PC-9 (cell line): ENCODE data around the gene MTCL3.

Source experiments
- EZH2 ChIP-seq: fragments of 200-600 bp; sonication (generic); IDR thresholded peaks from 2 replicates; pipeline ENCODE4 v1.8.0; 2017; ENCODE audit warnings: antibody characterized with exemption, low read depth
- TF ChIP-seq, protein P1 (sequence below): fragments of 200-600 bp; sonication (generic); conservative IDR thresholded peaks from 2 replicates; pipeline ENCODE4 v1.6.1; 2017; ENCODE audit warnings: mixed run types, antibody characterized with exemption, mild to moderate bottlenecking, moderate library complexity

DNA sequence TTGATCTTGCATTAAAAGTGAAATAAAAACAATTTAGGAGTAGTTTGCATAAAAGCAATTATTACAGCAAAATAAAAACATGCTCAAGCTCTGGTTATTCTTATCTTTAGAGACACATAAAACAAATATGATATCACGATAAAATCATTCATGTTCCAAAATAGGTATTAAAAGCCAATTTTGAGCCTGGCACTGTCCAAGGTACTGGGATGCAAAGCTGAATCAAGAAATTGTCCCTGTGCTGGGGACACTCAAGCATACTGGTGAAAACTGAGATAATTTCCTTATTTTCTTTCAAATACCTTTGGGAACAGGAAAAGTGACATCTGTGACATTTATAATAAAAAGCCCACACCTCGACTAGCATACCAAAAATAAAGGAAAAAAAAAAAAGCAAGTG lies 931 bp upstream of the MTCL3 start:
- TF ChIP-seq, protein P1, sequence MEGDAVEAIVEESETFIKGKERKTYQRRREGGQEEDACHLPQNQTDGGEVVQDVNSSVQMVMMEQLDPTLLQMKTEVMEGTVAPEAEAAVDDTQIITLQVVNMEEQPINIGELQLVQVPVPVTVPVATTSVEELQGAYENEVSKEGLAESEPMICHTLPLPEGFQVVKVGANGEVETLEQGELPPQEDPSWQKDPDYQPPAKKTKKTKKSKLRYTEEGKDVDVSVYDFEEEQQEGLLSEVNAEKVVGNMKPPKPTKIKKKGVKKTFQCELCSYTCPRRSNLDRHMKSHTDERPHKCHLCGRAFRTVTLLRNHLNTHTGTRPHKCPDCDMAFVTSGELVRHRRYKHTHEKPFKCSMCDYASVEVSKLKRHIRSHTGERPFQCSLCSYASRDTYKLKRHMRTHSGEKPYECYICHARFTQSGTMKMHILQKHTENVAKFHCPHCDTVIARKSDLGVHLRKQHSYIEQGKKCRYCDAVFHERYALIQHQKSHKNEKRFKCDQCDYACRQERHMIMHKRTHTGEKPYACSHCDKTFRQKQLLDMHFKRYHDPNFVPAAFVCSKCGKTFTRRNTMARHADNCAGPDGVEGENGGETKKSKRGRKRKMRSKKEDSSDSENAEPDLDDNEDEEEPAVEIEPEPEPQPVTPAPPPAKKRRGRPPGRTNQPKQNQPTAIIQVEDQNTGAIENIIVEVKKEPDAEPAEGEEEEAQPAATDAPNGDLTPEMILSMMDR = no peak
- no peak for TF ChIP-seq EZH2
